HPDE6-E6E7 (cell line): ENCODE data around the gene INPPL1.
"Not testable (repeated sequence)": the region's sequence is repeated elsewhere in the genome, so short reads cannot be mapped to it uniquely, and the experiment has no call there.

Source experiments
- DNase-seq: peaks from one replicate; pipeline ENCODE4 v3.0.0; 2011; ENCODE audit warnings: missing footprints; ENCODE audit errors: extremely low spot score

INPPL1 gene

DNA sequence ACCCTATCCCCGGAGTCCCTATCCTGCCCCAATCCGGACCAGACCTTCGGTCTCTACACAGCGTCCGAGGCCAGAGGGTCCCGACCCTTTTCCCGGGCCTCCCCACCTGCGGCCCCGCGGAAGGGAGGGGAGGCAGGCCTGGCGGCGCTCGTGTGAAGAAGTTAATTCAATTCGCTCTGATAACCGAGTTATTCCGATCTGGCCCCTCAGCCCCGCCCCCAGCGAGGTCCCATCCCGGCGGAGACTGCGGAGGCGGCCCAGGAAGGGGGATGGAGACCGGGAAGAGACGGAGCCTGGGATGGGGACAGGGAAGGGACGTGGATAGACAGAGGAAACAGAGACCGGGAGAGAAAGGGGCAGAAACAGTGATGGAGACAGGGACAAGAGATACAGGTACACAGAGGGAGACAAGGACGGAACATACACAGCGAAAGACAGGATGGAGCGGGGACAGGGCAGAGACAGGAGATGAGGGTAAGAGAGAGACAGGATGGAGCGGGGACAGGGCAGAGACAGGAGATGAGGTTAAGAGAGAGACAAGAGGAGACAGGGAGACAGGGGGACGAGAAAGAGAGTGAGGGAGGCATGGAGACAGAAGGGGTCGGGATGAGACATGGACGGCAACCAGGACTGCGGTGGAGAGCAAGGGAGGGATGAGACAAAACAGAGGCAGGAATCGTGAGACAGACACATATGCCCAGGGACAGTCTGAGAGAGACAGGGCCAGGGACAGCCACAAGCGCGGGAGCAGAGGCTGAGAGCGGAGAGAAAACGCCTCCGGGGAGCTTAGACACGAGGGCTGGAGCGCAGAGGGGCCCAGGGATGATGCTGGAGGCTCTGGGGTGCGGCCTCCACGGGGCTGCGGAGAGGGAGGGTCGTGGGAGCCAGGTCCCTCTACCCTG lies 20.0 kb downstream of the INPPL1 start:
- no peak for DNase-seq

- DNase-seq = no peak
These were observed 20.8 kb downstream of the INPPL1 start for GRCh38 chr11:72245263-72245816.

- no peak for DNase-seq
These were observed 23.0 kb downstream of the INPPL1 start for GRCh38 chr11:72247584-72247983.

- DNase-seq = no peak
These were observed 25.4 kb downstream of the INPPL1 start for GRCh38 chr11:72249961-72250360.

GRCh38 chr11:72250661-72251464 lies 26.3 kb downstream of the INPPL1 start:
- DNase-seq = no peak

- DNase-seq = no peak
These were observed 27.0 kb downstream of the INPPL1 start for GRCh38 chr11:72251614-72252013.

DNA sequence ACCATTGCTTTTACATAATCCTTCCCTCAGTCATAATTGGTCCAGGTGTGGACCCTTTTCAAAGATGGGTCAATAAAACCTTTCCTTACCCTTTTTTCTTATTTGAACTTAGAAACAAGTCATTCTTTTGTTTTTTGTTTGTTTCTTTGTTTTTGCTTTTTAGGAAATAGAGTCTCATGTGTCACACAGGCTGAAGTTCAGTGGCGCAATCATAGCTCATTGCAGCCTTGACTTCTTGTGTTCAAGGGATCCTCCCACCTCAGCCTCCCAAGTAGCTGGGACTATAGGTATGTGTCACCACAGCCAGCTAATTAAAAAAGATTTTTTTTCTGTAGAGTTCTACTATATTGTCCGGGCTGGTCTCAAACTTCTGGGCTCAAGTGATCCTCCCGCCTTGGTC lies 28.8 kb downstream of the INPPL1 start:
- DNase-seq = no peak

DNA sequence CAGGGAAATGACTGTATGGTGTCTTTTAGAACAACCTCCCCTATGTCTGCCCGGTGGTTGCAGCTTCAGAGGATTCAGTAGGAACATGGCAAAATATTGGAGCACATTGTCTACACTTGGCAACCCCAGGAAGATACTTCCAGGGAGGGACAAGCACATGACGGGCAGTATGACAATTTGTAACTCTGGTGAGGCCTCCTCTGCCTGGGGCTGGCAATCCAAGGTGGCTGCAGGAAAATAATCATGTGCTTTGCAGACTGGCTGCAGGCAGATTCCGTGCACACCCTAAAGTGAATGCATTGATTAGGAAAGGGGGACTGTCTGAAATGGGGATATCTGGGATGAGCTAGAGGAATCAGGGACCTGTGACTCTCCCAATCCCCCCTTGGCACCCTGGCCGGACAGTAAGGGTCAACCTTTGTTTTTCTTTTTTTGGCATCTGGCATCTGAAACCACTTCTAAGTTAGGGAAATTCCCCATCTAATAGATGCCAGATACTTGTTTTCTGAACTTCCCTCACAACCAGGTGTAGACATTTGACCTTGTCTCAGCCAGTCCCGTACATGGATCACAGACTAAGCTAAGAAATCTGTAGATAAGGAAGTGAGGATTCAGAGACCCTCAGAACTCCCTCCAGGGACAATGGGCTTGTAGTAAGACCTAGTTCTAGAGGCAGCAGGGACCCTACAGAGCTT lies 29.9 kb downstream of the INPPL1 start:
- no peak for DNase-seq

GRCh38 chr11:72257570-72257969 lies 33.0 kb downstream of the INPPL1 start:
- no peak for DNase-seq

GRCh38 chr11:72259490-72259889 lies 34.9 kb downstream of the INPPL1 start:
- no peak for DNase-seq

GRCh38 chr11:72260574-72260973 lies 36.0 kb downstream of the INPPL1 start:
- no peak for DNase-seq

DNA sequence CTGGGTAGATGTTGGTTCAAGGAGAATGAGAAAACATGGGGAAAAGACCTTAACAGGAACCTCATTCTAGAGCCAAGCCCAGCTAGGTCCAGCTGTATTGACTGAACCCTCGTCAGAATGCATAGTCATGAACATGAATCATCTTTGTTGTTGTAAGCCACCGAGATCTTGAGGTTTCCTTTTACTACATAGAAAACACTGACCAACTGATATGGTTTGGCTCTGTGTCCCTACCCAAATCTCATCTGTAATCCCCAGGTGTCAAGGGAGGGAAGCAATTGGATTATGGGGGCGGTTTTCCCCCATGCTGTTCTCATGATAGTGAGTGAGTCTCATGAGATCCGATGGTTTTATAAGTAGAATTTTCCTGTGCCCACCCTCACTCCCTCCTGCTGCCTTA lies 38.8 kb downstream of the INPPL1 start:
- DNase-seq = no peak

GRCh38 chr11:72265951-72266350 lies 41.4 kb downstream of the INPPL1 start:
- DNase-seq = no peak

- not testable (repeated sequence) for DNase-seq
These were observed 42.4 kb downstream of the INPPL1 start for GRCh38 chr11:72266960-72267359.

DNA sequence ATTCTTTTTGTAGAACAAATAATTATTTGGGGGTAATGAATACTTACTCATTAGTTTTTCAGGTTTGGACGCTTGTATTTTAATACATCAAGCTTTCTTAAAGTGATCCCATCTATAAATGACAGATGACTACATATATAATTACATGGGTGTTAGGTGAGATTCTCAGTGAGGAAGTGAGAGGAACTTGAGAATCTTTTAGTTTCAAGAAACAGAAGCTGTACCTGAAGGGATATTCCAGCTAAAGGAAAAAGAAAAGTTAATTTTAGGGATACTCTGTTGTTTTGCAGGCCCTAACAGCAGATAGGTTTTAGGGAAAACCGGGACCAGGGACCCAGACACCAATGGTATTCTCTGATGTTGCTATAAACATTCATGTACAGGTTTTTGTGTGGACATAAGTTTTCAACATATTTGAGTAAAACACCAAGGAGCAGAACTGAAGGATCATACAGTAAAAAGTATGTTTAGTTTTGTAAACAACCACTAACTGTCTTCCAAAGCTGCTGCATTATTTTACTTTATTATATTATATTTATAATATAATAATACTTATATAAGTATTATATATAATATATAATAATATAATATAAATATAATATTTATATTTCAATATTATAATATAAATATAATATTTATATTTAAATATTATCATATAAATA lies 43.5 kb downstream of the INPPL1 start:
- DNase-seq = no peak

GRCh38 chr11:72271980-72272379 lies 47.4 kb downstream of the INPPL1 start:
- no peak for DNase-seq

DNA sequence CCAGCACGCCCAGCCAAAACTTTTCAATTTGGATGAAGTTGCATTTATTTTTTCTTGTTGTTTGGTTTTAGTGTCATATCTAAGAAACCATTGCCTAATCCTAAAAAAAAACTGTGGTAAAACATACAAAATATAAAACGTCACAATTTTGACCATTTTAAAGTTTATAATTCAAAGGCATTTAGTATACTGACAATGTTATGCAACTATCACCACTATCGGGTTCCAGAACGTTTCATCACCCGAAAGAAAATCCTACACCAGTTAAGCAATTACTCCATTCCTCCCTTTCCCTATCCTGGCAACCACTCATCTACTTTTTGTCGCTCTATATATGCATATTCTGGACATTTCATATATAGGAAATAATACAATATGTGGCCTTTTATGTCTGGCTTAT lies 49.9 kb downstream of the INPPL1 start:
- no peak for DNase-seq

- DNase-seq = no peak
These were observed 54.3 kb downstream of the INPPL1 start for GRCh38 chr11:72278905-72279304.

GRCh38 chr11:72280037-72280436 lies 55.5 kb downstream of the INPPL1 start:
- no peak for DNase-seq

GRCh38 chr11:72280726-72281315 lies 56.3 kb downstream of the INPPL1 start:
- DNase-seq = no peak

DNA sequence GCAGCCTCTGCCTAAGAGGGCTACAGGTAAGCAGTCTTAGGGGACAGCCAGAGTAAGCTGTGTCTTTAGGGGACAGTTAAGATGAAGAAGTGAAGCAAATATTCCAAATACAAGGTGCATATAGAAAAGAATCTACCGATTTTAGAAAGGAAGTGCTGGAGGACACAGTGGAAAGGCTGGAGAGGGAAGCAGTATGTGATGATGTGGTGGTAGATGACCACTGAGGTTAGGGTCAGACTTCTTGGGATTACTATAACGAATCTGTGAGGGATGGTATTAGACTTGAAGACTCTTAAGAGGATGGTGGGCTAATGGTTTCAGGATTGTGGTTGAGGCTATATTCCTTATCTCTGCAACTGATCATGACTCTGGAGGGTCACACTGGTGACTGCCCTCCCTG lies 59.4 kb downstream of the INPPL1 start:
- no peak for DNase-seq
